ENCODE data around the gene CCDC14. TPM values are rescaled to one million over a fixed set of nuclear protein-coding genes. Genes with fewer than 3 reads are reported as not detected.
"Not testable (repeated sequence)": the region's sequence is repeated elsewhere in the genome, so short reads cannot be mapped to it uniquely, and the experiment has no call there.

Gene CCDC14, protein sequence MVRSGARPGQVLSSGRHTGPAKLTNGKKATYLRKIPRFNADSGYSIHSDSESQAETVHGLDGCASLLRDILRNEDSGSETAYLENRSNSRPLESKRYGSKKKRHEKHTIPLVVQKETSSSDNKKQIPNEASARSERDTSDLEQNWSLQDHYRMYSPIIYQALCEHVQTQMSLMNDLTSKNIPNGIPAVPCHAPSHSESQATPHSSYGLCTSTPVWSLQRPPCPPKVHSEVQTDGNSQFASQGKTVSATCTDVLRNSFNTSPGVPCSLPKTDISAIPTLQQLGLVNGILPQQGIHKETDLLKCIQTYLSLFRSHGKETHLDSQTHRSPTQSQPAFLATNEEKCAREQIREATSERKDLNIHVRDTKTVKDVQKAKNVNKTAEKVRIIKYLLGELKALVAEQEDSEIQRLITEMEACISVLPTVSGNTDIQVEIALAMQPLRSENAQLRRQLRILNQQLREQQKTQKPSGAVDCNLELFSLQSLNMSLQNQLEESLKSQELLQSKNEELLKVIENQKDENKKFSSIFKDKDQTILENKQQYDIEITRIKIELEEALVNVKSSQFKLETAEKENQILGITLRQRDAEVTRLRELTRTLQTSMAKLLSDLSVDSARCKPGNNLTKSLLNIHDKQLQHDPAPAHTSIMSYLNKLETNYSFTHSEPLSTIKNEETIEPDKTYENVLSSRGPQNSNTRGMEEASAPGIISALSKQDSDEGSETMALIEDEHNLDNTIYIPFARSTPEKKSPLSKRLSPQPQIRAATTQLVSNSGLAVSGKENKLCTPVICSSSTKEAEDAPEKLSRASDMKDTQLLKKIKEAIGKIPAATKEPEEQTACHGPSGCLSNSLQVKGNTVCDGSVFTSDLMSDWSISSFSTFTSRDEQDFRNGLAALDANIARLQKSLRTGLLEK
- 10.7 TPM for total RNA-seq
- long read RNA-seq, partial matches to known transcripts = 0 of 8 reads
- long read RNA-seq, other reads (novel, unspliced or antisense) = 6 of 8 reads

GRCh38 chr3:123960781-123961507 lies at the start of gene CCDC14:
Gene CCDC14 (minus strand): TSS chr3:123961229. CDS start chr3:123961173, 56 bp downstream.
- intact Hi-C loops (cut with micrococcal nuclease) = no loop called here
- ATAC-seq (peak; percentile 100), DNase-seq (peak; percentile 94)

DNA sequence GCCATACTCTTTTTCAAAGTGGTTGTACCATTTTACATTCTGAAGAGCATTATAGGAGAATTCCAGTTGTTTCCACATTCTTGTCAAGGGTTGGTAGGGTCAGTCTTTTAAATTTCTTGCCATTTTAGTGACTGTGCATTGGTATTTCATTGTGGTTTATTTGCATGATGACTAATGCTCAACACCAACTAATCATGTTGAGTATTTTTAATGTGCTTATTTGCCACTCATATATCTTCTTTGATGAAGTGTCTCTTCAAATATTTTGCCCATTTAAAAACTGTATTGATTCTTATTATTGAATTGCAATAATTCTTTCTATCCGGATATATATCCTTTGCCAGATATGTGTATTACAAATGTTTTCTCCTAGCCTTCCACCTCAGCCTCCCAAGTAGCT lies 47.3 kb upstream of the CCDC14 start:
- intact Hi-C loops (cut with micrococcal nuclease); DNase-seq; ATAC-seq: not testable (repeated sequence)

GRCh38 chr3:124007186-124007585 lies 46.2 kb upstream of the CCDC14 start:
- intact Hi-C loops (cut with micrococcal nuclease) = no loop called here
- ATAC-seq = no peak

DNA sequence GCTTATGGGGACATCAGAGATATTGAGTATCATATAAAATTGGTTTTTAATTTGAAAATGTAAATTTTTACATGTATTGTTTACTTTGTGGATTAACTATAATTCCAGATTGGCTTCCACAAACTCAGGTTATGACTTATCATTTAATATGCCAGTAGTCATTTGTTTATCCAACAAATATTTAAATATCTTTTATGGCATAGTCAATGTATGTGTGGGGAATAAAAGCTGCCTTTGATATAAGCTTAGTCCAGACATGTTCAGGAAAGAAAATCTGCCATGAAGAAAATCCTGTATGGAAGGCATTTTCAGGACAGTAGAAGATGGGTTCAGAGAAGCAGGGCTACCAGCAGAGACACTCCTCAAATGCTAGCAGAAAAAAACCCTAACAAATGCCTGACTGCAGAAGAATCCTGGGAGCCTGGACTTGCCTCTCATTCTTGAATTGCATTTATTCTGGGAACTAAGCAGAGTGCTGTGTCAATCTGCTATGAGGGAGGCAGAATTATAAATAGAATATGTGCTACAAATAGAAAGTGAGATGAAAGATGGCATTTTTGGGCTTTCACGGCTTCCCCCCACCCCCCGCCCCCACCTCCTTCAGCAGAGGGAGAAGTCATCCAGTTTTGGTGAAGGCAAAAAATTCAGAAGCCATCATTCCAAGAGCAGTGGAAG lies 41.5 kb upstream of the CCDC14 start:
- DNase-seq; intact Hi-C loops (cut with micrococcal nuclease): not testable (repeated sequence)
- ATAC-seq = peak; percentile 24

More at GRCh38 chr3:124007186-124007585, 46.2 kb upstream of the CCDC14 start:
- no peak for DNase-seq

GRCh38 chr3:124001366-124001765 lies 40.3 kb upstream of the CCDC14 start:
- intact Hi-C loops (cut with micrococcal nuclease); ATAC-seq; DNase-seq: not testable (repeated sequence)

GRCh38 chr3:123997543-123997942 lies 36.5 kb upstream of the CCDC14 start:
- no peak for DNase-seq
- intact Hi-C loops (cut with micrococcal nuclease) = no loop called here
- no peak for ATAC-seq

- no peak for ATAC-seq
- intact Hi-C loops (cut with micrococcal nuclease) = no loop called here
- no peak for DNase-seq
Observed at GRCh38 chr3:123993818-123994217, 32.8 kb upstream of the CCDC14 start.

GRCh38 chr3:123991730-123992588 lies 30.9 kb upstream of the CCDC14 start, which contains the start of gene ROPN1:
Gene ROPN1 (minus strand): TSS chr3:123992124. CDS start chr3:123980481, 11,643 bp downstream.
- peak; percentile 94 for ATAC-seq
- intact Hi-C loops (cut with micrococcal nuclease); DNase-seq: not testable (repeated sequence)

DNA sequence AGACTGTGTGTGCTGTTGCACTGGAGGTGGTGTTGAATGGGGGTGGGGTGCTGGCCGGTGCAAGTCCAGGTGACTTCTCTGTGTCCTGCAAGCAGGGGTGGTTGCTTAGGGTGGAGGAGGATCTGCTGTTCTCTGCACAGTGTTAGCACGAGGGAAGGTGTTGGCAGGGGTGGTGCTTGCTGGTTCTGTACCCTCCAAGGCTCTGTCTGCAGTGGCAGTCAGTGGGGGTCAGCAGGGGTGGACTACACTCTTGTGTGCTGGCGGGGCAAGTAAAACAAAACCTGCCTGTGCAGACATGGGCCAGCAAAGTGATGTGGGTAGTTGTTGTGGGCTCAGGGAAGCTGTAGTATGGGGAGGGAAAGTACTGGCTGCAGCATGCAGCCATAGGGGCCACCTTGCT lies 25.4 kb upstream of the CCDC14 start:
- DNase-seq = no peak
- intact Hi-C loops (cut with micrococcal nuclease) = no loop called here
- ATAC-seq = no peak

- intact Hi-C loops (cut with micrococcal nuclease) = no loop called here
- ATAC-seq = no peak
- no peak for DNase-seq
Observed at GRCh38 chr3:123984957-123985356, 23.9 kb upstream of the CCDC14 start.

DNA sequence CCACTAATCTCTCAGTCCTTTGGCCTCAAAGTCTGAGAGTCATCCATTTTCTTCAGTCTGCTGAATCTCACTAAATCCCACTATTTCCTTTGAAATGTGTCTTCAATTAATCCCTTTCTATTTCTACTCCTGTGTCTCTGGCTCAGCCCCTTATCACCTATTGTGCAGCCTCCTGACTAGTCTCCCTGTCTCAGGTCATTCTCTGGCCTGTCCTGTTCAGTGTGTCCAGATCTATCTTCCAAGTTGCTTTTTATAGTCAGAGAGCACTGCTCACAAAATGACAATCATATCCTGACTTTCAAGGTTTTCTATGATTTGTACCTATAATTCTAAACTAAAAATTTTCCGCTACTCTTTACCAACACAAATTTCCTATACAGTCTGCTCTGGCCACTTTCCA lies 23.3 kb upstream of the CCDC14 start:
- ATAC-seq (peak; percentile 71), DNase-seq (no peak)
- intact Hi-C loops (cut with micrococcal nuclease) = no loop called here

DNA sequence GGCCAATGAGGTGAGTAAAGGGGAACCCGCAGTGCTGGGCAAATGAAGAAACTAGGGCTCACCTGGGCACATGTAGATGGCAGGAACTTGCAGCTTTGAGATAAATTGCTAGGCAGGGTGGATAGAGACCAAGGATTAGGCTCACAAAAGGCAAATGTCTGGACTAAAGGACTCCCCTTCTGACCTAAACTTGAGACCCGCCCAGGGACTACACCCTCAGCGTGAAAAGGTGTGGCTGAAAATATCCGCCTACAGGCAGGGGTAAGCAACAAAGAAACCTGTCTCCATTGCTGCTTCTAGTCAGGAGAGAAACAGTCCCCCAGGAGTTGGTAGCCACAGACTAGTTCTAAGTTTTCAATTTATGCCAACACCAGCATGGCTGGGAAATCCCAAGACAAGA lies 20.3 kb upstream of the CCDC14 start:
- ATAC-seq; DNase-seq; intact Hi-C loops (cut with micrococcal nuclease): not testable (repeated sequence)

GRCh38 chr3:123980539-123980938 lies 19.5 kb upstream of the CCDC14 start:
- intact Hi-C loops (cut with micrococcal nuclease) = no loop called here
- no peak for ATAC-seq
- no peak for DNase-seq

- DNase-seq; intact Hi-C loops (cut with micrococcal nuclease): not testable (repeated sequence)
- peak; percentile 89 for ATAC-seq
Observed at GRCh38 chr3:123979525-123980501, 18.8 kb upstream of the CCDC14 start.

DNA sequence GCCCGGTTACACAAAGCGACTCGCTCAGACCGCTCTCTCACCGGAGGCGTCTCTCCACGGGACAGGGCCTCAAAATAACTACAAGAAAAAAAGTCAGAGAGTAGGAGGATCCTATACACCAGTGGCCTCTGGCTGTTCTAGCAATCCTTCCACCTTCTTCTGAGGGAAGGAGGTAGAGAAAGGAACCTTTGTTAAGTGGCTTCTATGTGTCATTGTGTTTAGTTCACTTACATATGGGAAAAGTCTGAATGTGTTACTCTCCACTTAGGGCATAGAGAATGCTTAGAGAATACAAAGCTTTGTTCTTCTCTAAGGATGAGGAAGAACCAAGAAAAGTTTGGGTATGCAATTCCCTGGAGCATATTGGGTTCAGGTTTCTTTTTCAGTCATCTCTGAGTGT lies 15.9 kb upstream of the CCDC14 start:
- DNase-seq; intact Hi-C loops (cut with micrococcal nuclease): not testable (repeated sequence)
- ATAC-seq = peak; percentile 29

DNA sequence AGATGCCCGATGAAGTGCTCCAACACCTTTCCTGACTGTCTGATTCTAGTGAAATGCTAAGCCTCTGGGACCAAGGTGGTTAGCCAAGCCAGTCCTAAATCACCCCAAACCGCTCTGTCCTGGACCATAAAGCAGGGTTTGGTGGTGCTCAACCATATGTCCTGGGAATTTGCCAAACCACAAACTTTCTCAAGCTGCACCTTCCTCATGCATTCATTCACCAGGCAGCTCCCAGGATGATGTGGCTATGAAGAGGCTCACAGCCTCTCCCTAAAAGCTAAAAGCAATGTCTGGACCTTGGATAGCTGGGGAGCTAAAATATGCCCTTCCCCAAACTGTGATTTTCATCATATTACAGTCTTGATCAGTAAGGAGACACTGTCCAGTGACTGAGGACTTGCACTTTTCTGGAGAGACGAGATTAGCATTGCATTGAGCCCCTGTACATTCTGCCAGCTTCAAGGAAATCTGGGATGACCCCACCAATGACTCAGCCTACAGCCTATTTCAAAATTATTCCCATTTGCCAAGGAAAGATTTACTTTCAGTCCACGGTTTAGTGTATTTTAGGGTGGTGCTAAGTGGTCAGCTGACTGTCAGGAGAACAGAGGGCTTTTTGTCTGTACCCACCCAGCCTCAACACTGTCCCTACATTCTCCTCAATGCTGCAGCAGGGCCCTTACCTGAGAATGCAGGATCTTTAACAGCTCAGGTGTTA lies 15.3 kb upstream of the CCDC14 start:
- DNase-seq; intact Hi-C loops (cut with micrococcal nuclease); ATAC-seq: not testable (repeated sequence)
